GM23338 (cell line): ENCODE results near the gene NCF4. TPM values are rescaled to one million over a fixed set of nuclear protein-coding genes. Genes with fewer than 3 reads are reported as not detected.

Experiments used
- ATAC-seq: fragments of 200-7000 bp; cut with Tn5 transposase; 3 replicates; pipeline ENCODE4 v1.9.1; 2020
- DNase-seq: peaks from one replicate; pipeline ENCODE4 v3.0.0-alpha.2; 2015; ENCODE audit warnings: low spot score
- H2AFZ ChIP-seq: fragments of 200-600 bp; sonication (generic); 2 replicates; pipeline ENCODE4 v1.8.0; 2016; ENCODE audit warnings: antibody characterized with exemption, mild to moderate bottlenecking, moderate library complexity
- H3F3A ChIP-seq: fragments of 200-600 bp; sonication (generic); replicated peaks from 2 replicates; pipeline ENCODE4 v1.8.0; 2017; ENCODE audit warnings: antibody characterized with exemption, mixed run types, low read depth
- H3K27ac ChIP-seq: fragments of 200-600 bp; sonication (generic); 2 replicates; pipeline ENCODE4 v1.6.1; 2016; ENCODE audit warnings: low read depth
- H3K27me3 ChIP-seq: fragments of 200-600 bp; sonication (generic); 2 replicates; pipeline ENCODE4 v1.8.0; 2016; ENCODE audit warnings: mild to moderate bottlenecking, mixed run types, moderate library complexity; ENCODE audit not compliant: insufficient read depth
- H3K36me3 ChIP-seq: fragments of 200-600 bp; sonication (generic); 2 replicates; pipeline ENCODE4 v1.8.0; 2016; ENCODE audit warnings: mild to moderate bottlenecking; ENCODE audit not compliant: insufficient read depth
- H3K4me1 ChIP-seq: fragments of 200-600 bp; sonication (generic); 2 replicates; pipeline ENCODE4 v1.8.0; 2016; ENCODE audit warnings: mild to moderate bottlenecking, moderate library complexity; ENCODE audit not compliant: insufficient read depth
- H3K4me2 ChIP-seq: fragments of 200-600 bp; sonication (generic); 2 replicates; pipeline ENCODE4 v1.7.1; 2017; ENCODE audit warnings: mixed run types
- H3K4me3 ChIP-seq: fragments of 200-600 bp; sonication (generic); 2 replicates; pipeline ENCODE4 v1.6.1; 2016; ENCODE audit warnings: mixed run types
- H3K79me2 ChIP-seq: fragments of 200-600 bp; sonication (generic); replicated peaks from 2 replicates; pipeline ENCODE4 v1.8.0; 2017; ENCODE audit warnings: mild to moderate bottlenecking; ENCODE audit not compliant: insufficient read depth
- H3K9me2 ChIP-seq: fragments of 200-600 bp; sonication (generic); 2 replicates; pipeline ENCODE4 v1.8.0; 2017; ENCODE audit not compliant: insufficient read depth
- H4K20me1 ChIP-seq: fragments of 200-600 bp; sonication (generic); replicated peaks from 2 replicates; pipeline ENCODE4 v1.8.0; 2017; ENCODE audit warnings: mild to moderate bottlenecking; ENCODE audit not compliant: insufficient read depth
- H3K27ac Mint-ChIP-seq: 2 replicates; pipeline ENCODE4 v1.8.0; 2020; ENCODE audit warnings: inconsistent platforms, mild to moderate bottlenecking, moderate library complexity, mixed read lengths
- H3K27me3 Mint-ChIP-seq: 3 replicates; pipeline ENCODE4 v1.8.0; 2022; ENCODE audit warnings: low read depth, mild to moderate bottlenecking, moderate library complexity, mixed read lengths, inconsistent platforms; ENCODE audit not compliant: insufficient read depth, poor library complexity
- H3K36me3 Mint-ChIP-seq: 3 replicates; pipeline ENCODE4 v1.8.0; 2021; ENCODE audit warnings: low read depth, mild to moderate bottlenecking, inconsistent platforms, moderate library complexity, mixed read lengths
- H3K4me1 Mint-ChIP-seq: 3 replicates; pipeline ENCODE4 v1.8.0; 2020; ENCODE audit warnings: mild to moderate bottlenecking, inconsistent platforms, mixed read lengths
- H3K4me3 Mint-ChIP-seq: 3 replicates; pipeline ENCODE4 v1.8.0; 2021; ENCODE audit warnings: moderate library complexity, mild to moderate bottlenecking, inconsistent platforms, mixed read lengths
- H3K9me3 Mint-ChIP-seq: 3 replicates; pipeline ENCODE4 v1.8.0; 2020; ENCODE audit warnings: moderate library complexity, mild to moderate bottlenecking, inconsistent platforms, mixed read lengths
- CTCF ChIP-seq, 2 experiments: fragments of 200-600 bp in 1 of 2; sonication (generic) in 1 of 2; conservative IDR thresholded peaks; 2 replicates each; pipeline versions ENCODE4 v1.5.1 to v1.6.1; 2016 to 2017; ENCODE audit warnings: antibody characterized with exemption in 2 of 2, low read depth in 2 of 2, mild to moderate bottlenecking in 2 of 2, moderate library complexity in 1 of 2
- JUNB ChIP-seq: IDR thresholded peaks from one replicate; pipeline ENCODE4 v1.6.1; 2016; ENCODE audit warnings: antibody characterized with exemption; ENCODE audit not compliant: unreplicated experiment
- REST ChIP-seq: IDR thresholded peaks from one replicate; pipeline ENCODE4 v1.6.1; 2018; ENCODE audit warnings: antibody characterized with exemption; ENCODE audit not compliant: unreplicated experiment
- STAT1 ChIP-seq: IDR thresholded peaks from one replicate; pipeline ENCODE4 v1.6.1; 2016; ENCODE audit warnings: antibody characterized with exemption; ENCODE audit not compliant: unreplicated experiment
- ZNF114 ChIP-seq: fragments of 250-450 bp; sonication (Bioruptor Pico); IDR thresholded peaks from 2 replicates; pipeline ENCODE4 v1.5.0; 2020; ENCODE audit warnings: mild to moderate bottlenecking, moderate library complexity
- ZNF462 ChIP-seq: fragments of 250-450 bp; sonication (Bioruptor Pico); IDR thresholded peaks from 2 replicates; pipeline ENCODE4 v1.5.0; 2020; ENCODE audit warnings: mild to moderate bottlenecking, moderate library complexity
- polyA plus RNA-seq: library from polyadenylated mRNA; unstranded; fragments of >200 nt; fragmentation: Nextera tagmentation; extraction: Ambion mirVana; gene quantifications from 2 replicates; pipeline ENCODE4 v1.2.1, GENCODE V29; 2016
- total RNA-seq: library from RNA; depleted of rRNA; stranded (reverse); fragments of >200 nt; shearing (Covaris generic); gene quantifications from 2 replicates; pipeline ENCODE4 v1.2.3, GENCODE V29; 2014

NCF4 gene
- total and polyA plus RNA-seq, 2 experiments from 2014 or later, result not detected

GRCh38 chr22:36856121-36856791, 4.5 kb upstream of the NCF4 start (continued):
- no peak for TF ChIP-seq ZNF462 (CRISPR knock-in tag)
- TF ChIP-seq ZNF114 (CRISPR knock-in tag), result no peak
- TF ChIP-seq REST, result no peak
- no peak for TF ChIP-seq JUNB

- no peaks in the 10 kb centered on the region for H3K4me1 ChIP-seq
- H3K4me2 ChIP-seq, result 0 out of 2 replicates have a peak overlapping the region, but pooled peaks have one; percentile 34
- H3K4me1 Mint-ChIP-seq, result peaks cover 5% of the 10 kb centered on the region; the same call in 2 of the 3 replicates
- H3K4me3 Mint-ChIP-seq, result no peak overlapping the region
- peaks cover 5% of the 10 kb centered on the region; the same call in 1 of the 2 replicates for H3K9me2 ChIP-seq
- H3K79me2 ChIP-seq, result no peaks in the 10 kb centered on the region
- no peak for ATAC-seq
- H2AFZ ChIP-seq, result no peak overlapping the region
- H3K9me3 Mint-ChIP-seq, result peaks cover 9% of the 10 kb centered on the region; the same call in 2 of the 3 replicates
- peaks cover 26% of the 10 kb centered on the region for H3K27me3 Mint-ChIP-seq
- H4K20me1 ChIP-seq, result no peaks in the 10 kb centered on the region
- 0 out of 2 replicates have a peak, but pooled peaks cover 6% of the 10 kb centered on the region for H3F3A ChIP-seq
- H3K27ac Mint-ChIP-seq, result no peak overlapping the region
- no peak overlapping the region for H3K27ac ChIP-seq
- H3K4me3 ChIP-seq, result 0 out of 2 replicates have a peak overlapping the region, but pooled peaks have one; percentile 32
- H3K36me3 ChIP-seq, result no peaks in the 10 kb centered on the region
- H3K27me3 ChIP-seq, result peaks cover 17% of the 10 kb centered on the region
- no peak for DNase-seq
- H3K36me3 Mint-ChIP-seq, result no peaks in the 10 kb centered on the region
- TF ChIP-seq CTCF (conservative IDR thresholded peaks at IDR 0.05; ENCODE audit: low read depth in 2 of 2), result no peak
- TF ChIP-seq STAT1, result no peak
Measured at GRCh38 chr22:36856792-36857135, 4.0 kb upstream of the NCF4 start.
